Measurements from ENCODE around the gene NRG3. TPM values are rescaled to one million over a fixed set of nuclear protein-coding genes. Genes with fewer than 3 reads are reported as not detected.

The NRG3 gene
- total RNA-seq, 1 experiment from 2014 or later, result 0.08 TPM

DNA sequence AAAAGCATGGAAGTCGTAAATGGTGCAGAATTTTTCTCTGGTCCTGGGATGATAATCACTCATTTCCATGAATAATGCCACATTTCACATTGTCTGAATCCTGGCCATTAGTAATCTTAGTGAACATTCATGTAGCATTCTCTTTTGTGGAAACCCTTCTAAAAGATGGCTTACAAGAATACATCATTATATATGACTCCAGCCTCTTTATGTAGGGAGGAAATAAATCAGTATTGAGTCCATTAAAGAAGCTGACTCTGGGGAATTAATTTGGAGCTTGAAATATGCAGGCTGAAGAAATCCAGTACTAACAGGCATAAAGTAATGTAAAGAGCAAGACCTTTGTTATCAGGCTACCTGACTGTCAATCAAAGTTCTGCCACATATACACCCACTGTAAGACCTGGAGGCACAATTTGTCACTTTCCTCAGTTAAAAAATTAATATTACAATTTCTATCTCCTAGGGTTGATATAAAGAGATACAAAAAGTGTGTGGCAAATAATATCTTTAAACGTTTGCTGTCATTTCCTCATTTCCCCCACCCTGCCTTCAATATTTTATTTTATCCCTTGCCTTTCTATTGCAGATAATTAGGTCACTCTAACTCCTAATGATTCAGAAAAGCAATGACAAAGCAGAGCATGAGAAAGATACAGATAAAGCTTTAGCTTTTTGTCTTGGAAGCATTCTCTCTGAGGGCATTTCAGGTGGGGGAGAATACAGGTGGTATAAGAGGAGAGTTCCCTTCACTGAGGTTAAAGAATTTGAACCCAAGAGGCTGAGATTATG, 1142.3 kb downstream of the NRG3 start:
- no peak for DNase-seq (ENCODE audit: low read depth, low spot score)
- no peak for TF ChIP-seq SIN3A (IDR thresholded peaks at IDR 0.05; ENCODE audit: borderline replicate concordance, insufficient read depth, low read depth, low read length)
- TF ChIP-seq, protein P1, sequence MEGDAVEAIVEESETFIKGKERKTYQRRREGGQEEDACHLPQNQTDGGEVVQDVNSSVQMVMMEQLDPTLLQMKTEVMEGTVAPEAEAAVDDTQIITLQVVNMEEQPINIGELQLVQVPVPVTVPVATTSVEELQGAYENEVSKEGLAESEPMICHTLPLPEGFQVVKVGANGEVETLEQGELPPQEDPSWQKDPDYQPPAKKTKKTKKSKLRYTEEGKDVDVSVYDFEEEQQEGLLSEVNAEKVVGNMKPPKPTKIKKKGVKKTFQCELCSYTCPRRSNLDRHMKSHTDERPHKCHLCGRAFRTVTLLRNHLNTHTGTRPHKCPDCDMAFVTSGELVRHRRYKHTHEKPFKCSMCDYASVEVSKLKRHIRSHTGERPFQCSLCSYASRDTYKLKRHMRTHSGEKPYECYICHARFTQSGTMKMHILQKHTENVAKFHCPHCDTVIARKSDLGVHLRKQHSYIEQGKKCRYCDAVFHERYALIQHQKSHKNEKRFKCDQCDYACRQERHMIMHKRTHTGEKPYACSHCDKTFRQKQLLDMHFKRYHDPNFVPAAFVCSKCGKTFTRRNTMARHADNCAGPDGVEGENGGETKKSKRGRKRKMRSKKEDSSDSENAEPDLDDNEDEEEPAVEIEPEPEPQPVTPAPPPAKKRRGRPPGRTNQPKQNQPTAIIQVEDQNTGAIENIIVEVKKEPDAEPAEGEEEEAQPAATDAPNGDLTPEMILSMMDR (IDR thresholded peaks at IDR 0.05), result no peak
- TF ChIP-seq, protein P2, sequence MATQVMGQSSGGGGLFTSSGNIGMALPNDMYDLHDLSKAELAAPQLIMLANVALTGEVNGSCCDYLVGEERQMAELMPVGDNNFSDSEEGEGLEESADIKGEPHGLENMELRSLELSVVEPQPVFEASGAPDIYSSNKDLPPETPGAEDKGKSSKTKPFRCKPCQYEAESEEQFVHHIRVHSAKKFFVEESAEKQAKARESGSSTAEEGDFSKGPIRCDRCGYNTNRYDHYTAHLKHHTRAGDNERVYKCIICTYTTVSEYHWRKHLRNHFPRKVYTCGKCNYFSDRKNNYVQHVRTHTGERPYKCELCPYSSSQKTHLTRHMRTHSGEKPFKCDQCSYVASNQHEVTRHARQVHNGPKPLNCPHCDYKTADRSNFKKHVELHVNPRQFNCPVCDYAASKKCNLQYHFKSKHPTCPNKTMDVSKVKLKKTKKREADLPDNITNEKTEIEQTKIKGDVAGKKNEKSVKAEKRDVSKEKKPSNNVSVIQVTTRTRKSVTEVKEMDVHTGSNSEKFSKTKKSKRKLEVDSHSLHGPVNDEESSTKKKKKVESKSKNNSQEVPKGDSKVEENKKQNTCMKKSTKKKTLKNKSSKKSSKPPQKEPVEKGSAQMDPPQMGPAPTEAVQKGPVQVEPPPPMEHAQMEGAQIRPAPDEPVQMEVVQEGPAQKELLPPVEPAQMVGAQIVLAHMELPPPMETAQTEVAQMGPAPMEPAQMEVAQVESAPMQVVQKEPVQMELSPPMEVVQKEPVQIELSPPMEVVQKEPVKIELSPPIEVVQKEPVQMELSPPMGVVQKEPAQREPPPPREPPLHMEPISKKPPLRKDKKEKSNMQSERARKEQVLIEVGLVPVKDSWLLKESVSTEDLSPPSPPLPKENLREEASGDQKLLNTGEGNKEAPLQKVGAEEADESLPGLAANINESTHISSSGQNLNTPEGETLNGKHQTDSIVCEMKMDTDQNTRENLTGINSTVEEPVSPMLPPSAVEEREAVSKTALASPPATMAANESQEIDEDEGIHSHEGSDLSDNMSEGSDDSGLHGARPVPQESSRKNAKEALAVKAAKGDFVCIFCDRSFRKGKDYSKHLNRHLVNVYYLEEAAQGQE (IDR thresholded peaks at IDR 0.05; ENCODE audit: insufficient read depth in 1 of 2, low read depth in 2 of 2, low read length in 1 of 2), result no peak
- no peak for TF ChIP-seq POLR2AphosphoS5 (IDR thresholded peaks at IDR 0.05; ENCODE audit: low read depth, low read length)
- no peak for TF ChIP-seq TCF7L2 (IDR thresholded peaks at IDR 0.05; ENCODE audit: low read depth, low read length)
- POLR2A ChIA-PET, result no interaction called here
- no peak overlapping the region for H3K4me3 ChIP-seq (ENCODE audit: low read depth in 2 of 2, low read length in 2 of 2)
- no peaks in the 10 kb centered on the region for H3K9me3 ChIP-seq (ENCODE audit: control insufficient read depth, insufficient read depth, low read depth, low read length)
- H3K27ac ChIP-seq (ENCODE audit: low read length), result no peak overlapping the region
- BruUV-seq (replicated peaks), result no TSS peak
- ATAC-seq, result no peak
- intact Hi-C loops (cut with micrococcal nuclease; ENCODE audit: unreplicated experiment), result no loop called here
- CTCF ChIA-PET, result no interaction called here
- in situ Hi-C loops (cut with HindIII; ENCODE audit: low pct_unique_long_range_greater_than_20kb, low sequenced_read_pairs), result no loop called here
- H3K27me3 ChIP-seq (ENCODE audit: control insufficient read depth, insufficient read depth, low read length), result no peaks in the 10 kb centered on the region
- H3K36me3 ChIP-seq (ENCODE audit: control insufficient read depth, insufficient read depth, low read length), result no peaks in the 10 kb centered on the region
- H3K4me1 ChIP-seq (ENCODE audit: control insufficient read depth, insufficient read depth, low read length), result no peaks in the 10 kb centered on the region

DNA sequence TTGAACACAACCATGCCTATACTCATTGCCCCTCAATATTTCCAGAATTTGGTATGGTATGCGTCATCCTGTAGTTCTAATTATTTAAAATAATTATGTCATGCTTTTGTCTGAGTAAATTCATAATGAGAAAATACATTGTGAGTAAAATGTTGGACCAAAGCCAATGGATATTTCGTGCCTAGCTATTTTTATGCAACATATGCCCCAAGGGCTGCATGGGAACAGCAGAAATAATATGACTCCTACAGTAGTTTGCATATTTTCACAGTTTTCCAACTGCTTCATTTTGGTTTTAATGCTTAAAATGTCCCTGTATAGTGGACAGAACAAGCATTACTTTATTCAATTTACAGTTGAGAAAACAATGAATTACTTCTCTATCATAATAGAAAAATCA, 1148.7 kb downstream of the NRG3 start:
- in situ Hi-C loops (cut with HindIII; ENCODE audit: low pct_unique_long_range_greater_than_20kb, low sequenced_read_pairs), result no loop called here
- intact Hi-C loops (cut with micrococcal nuclease; ENCODE audit: unreplicated experiment), result no loop called here
- no peak for ATAC-seq
- ChIA-PET CTCF (no interaction called here), POLR2A (no interaction called here)
- Histone ChIP-seq H3K27me3 (ENCODE audit: control insufficient read depth, insufficient read depth, low read length) (no peaks in the 10 kb centered on the region), H3K27ac (ENCODE audit: low read length) (no peak overlapping the region), H3K9me3 (ENCODE audit: control insufficient read depth, insufficient read depth, low read depth, low read length) (no peaks in the 10 kb centered on the region), H3K4me3 (ENCODE audit: low read depth in 2 of 2, low read length in 2 of 2) (no peak overlapping the region), H3K36me3 (ENCODE audit: control insufficient read depth, insufficient read depth, low read length) (no peaks in the 10 kb centered on the region), H3K4me1 (ENCODE audit: control insufficient read depth, insufficient read depth, low read length) (no peaks in the 10 kb centered on the region)
- no peak for DNase-seq (ENCODE audit: low read depth, low spot score)
- TF ChIP-seq, protein P1 (IDR thresholded peaks at IDR 0.05), result no peak
- TF ChIP-seq SIN3A (IDR thresholded peaks at IDR 0.05; ENCODE audit: borderline replicate concordance, insufficient read depth, low read depth, low read length) (no peak), POLR2AphosphoS5 (IDR thresholded peaks at IDR 0.05; ENCODE audit: low read depth, low read length) (no peak), TCF7L2 (IDR thresholded peaks at IDR 0.05; ENCODE audit: low read depth, low read length) (no peak)
- TF ChIP-seq, protein P2 (IDR thresholded peaks at IDR 0.05; ENCODE audit: insufficient read depth in 1 of 2, low read depth in 2 of 2, low read length in 1 of 2), result no peak
- no TSS peak for BruUV-seq (replicated peaks)

Data from Panc1 (cell line).